HG02840 (cell line): ENCODE results near the gene HLA-DQB1.
"Not testable (repeated sequence)": the region's sequence is repeated elsewhere in the genome, so short reads cannot be mapped to it uniquely, and the experiment has no call there.

Experiments
- ATAC-seq: cut with Tn5 transposase; IDR thresholded peaks from one replicate; pipeline ENCODE4 v1.9.1; 2021; ENCODE audit warnings: mild to moderate bottlenecking, moderate library complexity, moderate number of reproducible peaks; ENCODE audit not compliant: unreplicated experiment, low FRiP score

Gene HLA-DQB1

GRCh38 chr6:32635526-32636123 is 30.8 kb downstream of the HLA-DQB1 start:
- no peak for ATAC-seq

- ATAC-seq: not testable (repeated sequence)
Observed at GRCh38 chr6:32629793-32630192, 36.7 kb downstream of the HLA-DQB1 start.

GRCh38 chr6:32627831-32628230 is 38.6 kb downstream of the HLA-DQB1 start:
- ATAC-seq: no peak

DNA sequence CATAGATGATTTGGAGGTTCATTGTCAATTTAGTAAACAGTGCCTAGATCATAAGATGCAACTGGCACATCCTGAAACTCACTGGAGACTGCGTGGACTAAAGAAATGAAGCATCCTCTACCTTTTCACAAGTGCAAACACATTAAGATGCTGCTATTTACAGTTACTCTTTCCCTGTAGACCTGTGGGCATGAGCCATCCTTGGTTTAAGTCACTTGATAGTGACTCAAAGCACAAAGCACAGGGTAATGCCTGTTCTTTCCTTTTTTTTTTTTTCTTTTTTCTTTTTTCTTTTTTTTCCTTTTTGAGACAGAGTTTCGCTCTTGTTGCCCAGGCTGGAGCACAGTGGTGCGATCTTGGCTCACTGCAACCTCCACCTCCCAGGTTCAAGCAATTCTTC is 39.2 kb downstream of the HLA-DQB1 start:
- ATAC-seq: no peak

DNA sequence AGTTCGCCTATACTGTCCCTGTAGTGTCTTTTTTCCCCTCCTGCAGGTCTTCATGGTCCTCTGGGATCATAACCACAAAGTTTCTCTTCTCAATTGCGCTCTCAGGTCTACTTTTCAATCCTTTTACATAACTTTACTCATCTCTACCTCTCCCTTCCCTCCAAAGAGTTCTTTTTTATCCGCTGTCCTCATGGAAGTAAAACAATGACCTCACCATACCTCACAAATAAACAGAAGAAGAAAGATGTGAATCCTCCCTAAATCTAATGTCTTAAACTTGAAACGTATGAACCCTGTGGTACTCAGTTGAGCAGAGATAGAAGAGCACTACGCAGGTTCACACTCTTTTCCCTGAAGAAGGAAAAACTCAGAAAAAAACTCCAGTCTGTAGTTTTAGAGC is 41.3 kb downstream of the HLA-DQB1 start:
- ATAC-seq: no peak

DNA sequence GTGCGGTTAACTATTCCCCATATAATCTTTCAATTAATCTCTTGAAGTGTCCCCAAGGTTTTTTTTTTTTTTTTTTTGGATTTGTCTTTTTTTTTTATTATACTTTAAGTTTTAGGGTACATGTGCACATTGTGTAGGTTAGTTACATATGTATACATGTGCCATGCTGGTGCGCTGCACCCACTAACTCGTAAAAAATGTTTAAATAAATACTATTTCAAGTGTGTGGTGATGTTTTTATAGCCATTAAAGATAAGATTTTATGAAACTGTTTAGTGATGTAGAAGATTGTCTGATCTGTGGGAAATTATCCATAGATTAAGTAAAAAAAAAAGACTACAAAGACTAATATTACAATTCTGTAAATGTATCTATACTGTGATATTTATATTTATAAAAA is 41.9 kb downstream of the HLA-DQB1 start:
- no peak for ATAC-seq

DNA sequence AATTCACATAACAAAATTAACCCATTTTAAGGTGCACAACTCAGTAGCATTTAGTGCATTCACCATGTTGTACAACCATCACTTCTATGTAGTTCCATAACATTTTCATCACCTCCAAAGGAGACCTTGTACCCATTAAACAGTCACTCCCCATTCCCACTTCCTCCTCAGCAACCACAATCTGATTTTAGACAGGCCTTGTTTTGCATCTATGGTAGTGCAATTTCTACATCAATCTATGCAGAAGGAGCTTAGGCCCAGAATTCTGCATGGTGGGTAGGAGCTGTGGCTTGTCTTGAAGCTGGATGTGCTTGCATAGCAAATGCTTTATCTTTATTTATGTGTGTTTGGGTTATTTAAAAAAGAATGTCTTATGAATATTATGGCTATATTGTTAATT is 42.8 kb downstream of the HLA-DQB1 start:
- ATAC-seq: no peak

DNA sequence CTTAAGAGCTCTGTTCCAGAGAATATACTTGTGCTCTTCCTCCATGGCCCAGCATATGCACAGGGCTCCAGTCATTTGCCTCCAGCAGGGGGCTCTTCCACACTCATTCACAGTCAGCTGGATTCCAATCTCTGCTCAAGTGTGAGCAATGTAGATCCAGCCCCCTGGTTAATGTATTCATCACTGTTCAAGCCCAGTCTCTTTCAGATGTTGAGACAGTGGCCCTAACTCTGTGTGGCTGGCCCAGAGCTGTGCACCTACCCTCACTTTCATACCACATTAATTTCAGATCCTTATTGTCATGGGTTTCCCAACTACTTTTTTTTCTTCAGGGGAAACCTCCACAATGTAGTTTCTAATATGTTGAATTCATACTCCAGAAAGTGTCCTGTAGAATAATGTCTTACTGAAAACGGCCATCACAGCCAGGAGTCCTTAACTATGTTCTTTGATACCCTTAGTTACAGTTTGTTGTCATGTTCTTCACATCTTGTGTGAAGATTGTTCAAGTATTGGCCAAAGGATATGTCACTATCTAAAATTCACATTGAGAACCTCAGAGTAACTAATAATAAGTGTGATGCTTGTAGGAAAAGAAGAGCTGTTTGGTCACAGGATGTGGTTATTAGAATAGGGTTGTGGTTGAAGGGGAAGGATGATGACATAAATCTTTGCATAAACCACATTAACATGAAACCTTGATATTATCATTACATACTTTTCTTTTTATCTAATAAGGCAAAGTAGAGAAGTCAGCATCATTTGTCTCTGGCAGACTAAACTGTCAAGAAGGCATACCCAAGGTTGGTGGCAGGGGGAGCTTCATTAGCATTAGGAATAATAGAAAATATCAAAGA is 43.7 kb downstream of the HLA-DQB1 start:
- peak; percentile 76 for ATAC-seq

- no peak for ATAC-seq
Observed at GRCh38 chr6:32621372-32621771, 45.1 kb downstream of the HLA-DQB1 start.

GRCh38 chr6:32617751-32618150 is 48.7 kb downstream of the HLA-DQB1 start:
- ATAC-seq: no peak

- no peak for ATAC-seq
Observed at GRCh38 chr6:32615885-32616532, 50.4 kb downstream of the HLA-DQB1 start.

DNA sequence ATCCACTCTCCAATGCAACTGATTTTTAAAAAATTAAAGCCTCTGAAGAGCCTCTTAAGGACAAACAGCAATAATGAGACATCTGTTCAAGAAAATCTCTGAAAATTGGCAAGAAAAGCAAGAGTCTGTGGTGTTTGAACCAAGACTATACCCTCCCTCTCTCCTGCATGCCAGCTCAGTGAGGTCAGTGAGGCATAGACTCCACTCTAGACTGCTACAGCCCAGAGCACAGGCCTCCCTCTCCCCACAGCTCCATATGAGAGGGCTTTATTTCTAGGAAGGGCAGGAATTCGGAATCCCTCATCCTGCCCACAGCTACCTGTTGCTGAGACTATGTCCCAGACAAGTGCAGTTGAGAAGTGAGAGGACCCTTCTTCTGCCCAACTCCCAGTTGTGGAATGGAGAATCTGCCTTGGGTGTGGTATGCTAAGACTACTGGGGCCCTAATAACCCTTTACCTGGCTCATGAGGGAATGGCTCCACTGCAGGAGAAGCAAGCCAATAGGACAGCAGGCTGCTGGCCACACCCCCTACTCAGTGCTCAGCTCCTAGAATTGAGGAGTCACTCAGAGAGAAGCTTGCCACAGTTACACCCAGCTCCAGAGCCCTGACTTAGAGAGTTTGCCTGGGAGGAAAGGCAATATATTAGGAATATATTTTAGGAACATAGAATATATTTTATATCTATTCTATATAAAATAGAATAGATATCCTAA is 51.9 kb downstream of the HLA-DQB1 start:
- no peak for ATAC-seq

DNA sequence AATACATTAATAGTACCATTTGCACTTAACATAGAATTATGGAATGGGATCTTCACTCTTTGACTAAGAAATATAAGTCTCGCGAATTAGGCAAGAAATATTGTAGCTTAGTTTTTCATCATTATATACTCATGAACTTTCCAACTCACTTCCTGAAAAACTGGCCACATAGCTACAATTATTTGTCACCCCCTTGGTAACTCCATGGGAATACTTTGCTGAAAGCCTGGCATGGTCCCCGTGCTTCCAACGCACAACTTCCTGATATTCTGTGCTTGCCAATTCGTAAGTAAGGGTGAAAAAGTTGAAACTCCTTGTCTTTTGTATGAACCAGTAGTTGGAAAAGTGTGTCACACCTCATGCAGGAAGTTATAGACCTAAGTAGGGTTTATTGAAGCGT is 53.0 kb downstream of the HLA-DQB1 start:
- ATAC-seq: no peak

DNA sequence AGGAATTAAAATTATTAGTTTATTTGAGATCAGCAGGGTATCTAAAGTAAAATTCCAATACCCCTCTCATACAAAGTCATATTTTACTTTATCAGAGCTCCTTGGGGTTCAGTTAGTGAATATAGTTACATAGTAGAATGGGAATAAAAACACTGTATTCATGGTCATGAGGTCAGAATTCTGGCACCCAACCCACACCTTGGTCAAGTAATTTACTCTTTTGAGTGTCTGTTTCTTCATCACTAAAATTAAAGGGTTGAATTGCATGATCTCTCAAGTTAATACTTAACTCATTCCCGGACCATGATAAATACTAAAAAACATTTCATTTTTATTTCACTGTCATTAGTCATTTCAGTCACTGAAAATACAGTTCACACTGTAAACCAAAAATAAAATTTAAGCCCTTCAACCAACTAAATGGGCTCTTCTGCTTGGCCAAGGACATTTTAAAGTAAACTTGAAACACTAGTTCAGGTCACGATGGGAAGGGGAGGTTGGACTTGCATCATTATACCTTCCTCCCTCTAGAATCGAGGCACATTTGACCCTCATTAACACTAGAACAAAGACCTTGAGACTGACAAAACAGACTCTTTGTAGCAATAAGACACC is 55.7 kb downstream of the HLA-DQB1 start:
- no peak for ATAC-seq

- ATAC-seq: peak; percentile 83
Observed at GRCh38 chr6:32609731-32610640, 56.5 kb downstream of the HLA-DQB1 start.
